T-cell (primary cell): ENCODE measurements around the gene FRG2. TPM values are rescaled to one million over a fixed set of nuclear protein-coding genes. Genes with fewer than 3 reads are reported as not detected.
A peak's percentile ranks its signal among the peaks of the same experiment; 100 is the strongest.
"Not testable (repeated sequence)": the region's sequence is repeated elsewhere in the genome, so short reads cannot be mapped to it uniquely, and the experiment has no call there.

Experiments used
- ATAC-seq, 4 experiments: fragments of 200-7000 bp in 3 of 4; fragments of 150-1000 bp in 1 of 4; cut with Tn5 transposase; replicated peaks in 1 of 4; 1 replicate in 3 of 4; 2 replicates in 1 of 4; pipeline ENCODE4 v1.10.0; 2021; ENCODE audit warnings: moderate library complexity in 3 of 4, mild to moderate bottlenecking in 2 of 4, moderate number of reproducible peaks in 1 of 4
- CTCF ChIA-PET, 2 donors: fragments of 300-600 bp; sonication (Branson Sonifier 250); formaldehyde crosslinking; loops; one replicate each; lab custom pipeline; 2022; ENCODE audit warnings: antibody characterized with exemption in 2 of 2; lab: Charles Lee
- POLR2A ChIA-PET, 2 donors: fragments of 300-600 bp; sonication (Branson Sonifier 250); formaldehyde crosslinking; loops; one replicate each; lab custom pipeline; 2022; ENCODE audit warnings: antibody characterized with exemption in 2 of 2; lab: Charles Lee
- DNase-seq, 35 experiments: peaks; one replicate each; pipeline versions ENCODE4 v3.0.0 to v3.0.0-alpha.2; 2013 to 2023
- H3K27ac ChIP-seq: one replicate; pipeline ENCODE4 v1.5.1; 2013; ENCODE audit warnings: low read length
- H3K27me3 ChIP-seq, 2 experiments: replicated peaks in 1 of 2; 1 replicate in 1 of 2; 2 replicates in 1 of 2; pipeline versions ENCODE4 v1.6.1 to v1.7.0; 2013; ENCODE audit warnings: low read length in 1 of 2, mixed read lengths in 1 of 2; ENCODE audit not compliant: control insufficient read depth in 2 of 2, insufficient read depth in 2 of 2; ENCODE audit errors: extremely low read depth in 1 of 2
- H3K36me3 ChIP-seq, 2 donors: 1 replicate in 1 of 2; 2 replicates in 1 of 2; pipeline versions ENCODE4 v1.6.1 to v1.7.0; 2013; ENCODE audit warnings: low read length in 1 of 2; ENCODE audit not compliant: control insufficient read depth in 2 of 2, insufficient read depth in 1 of 2; ENCODE audit errors: extremely low read depth in 1 of 2
- H3K4me1 ChIP-seq, 2 experiments: 1 replicate in 1 of 2; 2 replicates in 1 of 2; pipeline versions ENCODE4 v1.6.1 to v1.7.0; 2013; ENCODE audit warnings: low read length in 2 of 2, mixed read lengths in 1 of 2; ENCODE audit not compliant: insufficient read depth in 2 of 2, control insufficient read depth in 1 of 2; ENCODE audit errors: extremely low read depth in 1 of 2
- H3K4me3 ChIP-seq, 2 donors: 1 replicate in 1 of 2; 2 replicates in 1 of 2; pipeline versions ENCODE4 v1.5.1 to v1.7.0; 2013; ENCODE audit warnings: mild to moderate bottlenecking in 2 of 2, low read length in 1 of 2, moderate library complexity in 1 of 2; ENCODE audit not compliant: control insufficient read depth in 1 of 2; ENCODE audit errors: extremely low read depth in 1 of 2
- H3K9me3 ChIP-seq: 2 replicates; pipeline ENCODE4 v1.7.0; 2013
- H3K27ac Mint-ChIP-seq, 2 donors: one replicate each; pipeline ENCODE4 v1.8.0; 2020 to 2021; ENCODE audit warnings: mild to moderate bottlenecking in 2 of 2, mixed read lengths in 2 of 2
- H3K27me3 Mint-ChIP-seq, 2 donors: one replicate each; pipeline ENCODE4 v1.8.0; 2021 to 2022; ENCODE audit warnings: mixed read lengths in 2 of 2
- H3K36me3 Mint-ChIP-seq: one replicate; pipeline ENCODE4 v1.8.0; 2021; ENCODE audit warnings: mixed read lengths
- H3K4me1 Mint-ChIP-seq, 3 donors: one replicate each; pipeline ENCODE4 v1.8.0; 2020 to 2022; ENCODE audit warnings: mixed read lengths in 3 of 3, mild to moderate bottlenecking in 1 of 3
- H3K4me3 Mint-ChIP-seq, 3 donors: one replicate each; pipeline ENCODE4 v1.8.0; 2020 to 2022; ENCODE audit warnings: mild to moderate bottlenecking in 3 of 3, mixed read lengths in 3 of 3, moderate library complexity in 3 of 3
- H3K9me3 Mint-ChIP-seq, 3 donors: one replicate each; pipeline ENCODE4 v1.8.0; 2020 to 2022; ENCODE audit warnings: mixed read lengths in 3 of 3
- WGBS: methylation state at CpG from one replicate; pipeline ENCODE4 v1.1.5; 2013; ENCODE audit warnings: missing lambda C conversion rate; ENCODE audit not compliant: insufficient coverage; 5-methylcytosine and 5-hydroxymethylcytosine counted together
- total RNA-seq, 35 experiments: library from RNA in 6 of 35; stranded (reverse) in 6 of 35; fragments of 120-200 nt in 1 of 35; gene quantifications; one replicate each; pipeline versions ENCODE4 v1.2.1 to v1.2.4 and lab custom pipeline; 2013 to 2026

The FRG2 gene
- total RNA-seq, 5 donors from 2014 or later (not counting 1 experiment from before 2014, with no cell fraction given) = not detected

DNA sequence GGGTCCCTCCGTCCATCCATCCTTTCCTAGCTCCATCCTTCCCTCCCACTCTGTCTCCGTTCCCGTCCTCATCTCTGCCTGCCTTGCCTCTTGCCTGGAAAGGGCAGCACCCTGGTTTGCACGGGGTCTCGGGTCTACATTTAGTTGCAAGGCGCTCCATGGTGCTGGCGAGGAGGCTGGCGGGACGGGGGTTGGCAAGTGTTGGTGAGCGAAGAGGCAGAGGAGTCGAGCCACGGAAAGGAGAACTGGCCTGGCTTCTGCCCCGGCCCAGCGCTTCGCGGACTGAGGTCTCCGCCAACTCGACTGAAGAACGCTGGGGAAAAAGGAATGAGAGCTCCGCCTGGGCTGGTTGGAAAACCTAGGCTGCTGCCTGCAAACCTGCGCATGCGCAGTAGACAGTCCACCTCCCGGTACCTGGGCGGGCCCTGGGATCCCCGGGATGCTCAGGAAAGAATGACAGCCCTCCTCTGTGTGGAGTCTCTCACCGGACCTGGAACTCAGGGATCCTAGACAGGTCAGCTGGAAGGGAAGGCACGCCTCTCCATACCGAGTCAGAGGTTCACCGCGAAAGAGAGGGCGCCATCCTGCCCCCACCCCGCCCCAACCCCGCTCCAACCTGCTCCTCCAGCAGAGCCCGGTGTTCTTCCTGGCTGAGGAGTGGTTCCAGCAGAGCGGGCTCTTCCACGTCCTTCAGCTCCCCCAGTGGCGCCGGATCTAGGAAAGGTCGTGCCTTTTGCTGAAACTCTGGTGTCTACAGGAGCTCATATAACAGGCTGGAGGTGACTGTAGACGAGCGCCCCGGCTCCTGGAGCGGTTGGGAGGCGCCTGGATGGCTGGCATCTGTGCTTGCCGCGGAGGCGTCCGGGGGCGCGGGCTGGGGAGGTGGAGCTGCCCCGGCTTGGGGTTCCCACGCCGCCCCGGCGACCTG lies 6.0 kb downstream of the FRG2 start:
- Histone ChIP-seq H3K27me3 (peaks cover 8 to 59% of the 10 kb centered on the region in 2 experiments), H3K27ac (no peak overlapping the region), H3K4me3 (peak overlapping the region; percentile 7 to 10), H3K9me3 (no peaks in the 10 kb centered on the region), H3K4me1 (peaks cover 0 to 16% of the 10 kb centered on the region in 2 experiments), H3K36me3 (no peaks in the 10 kb centered on the region)
- 5% methylated on average over 34 of the region's 55 CpGs for WGBS
- peak in 1 of 35 experiments; percentile 30 for DNase-seq
- no peak overlapping the region for H3K27ac Mint-ChIP-seq
- peaks cover 37 to 49% of the 10 kb centered on the region in 2 donors for H3K27me3 Mint-ChIP-seq
- peaks cover 34 to 40% (median 35%) of the 10 kb centered on the region in 3 donors for H3K4me1 Mint-ChIP-seq
- no peaks in the 10 kb centered on the region for H3K9me3 Mint-ChIP-seq
- ChIA-PET POLR2A (no interaction called here), CTCF (no interaction called here)
- ATAC-seq = peak in 2 of 4 experiments; percentile 17 to 24
- no peaks in the 10 kb centered on the region for H3K36me3 Mint-ChIP-seq
- peak overlapping the region; percentile 65 to 69 (median 66) for H3K4me3 Mint-ChIP-seq

DNA sequence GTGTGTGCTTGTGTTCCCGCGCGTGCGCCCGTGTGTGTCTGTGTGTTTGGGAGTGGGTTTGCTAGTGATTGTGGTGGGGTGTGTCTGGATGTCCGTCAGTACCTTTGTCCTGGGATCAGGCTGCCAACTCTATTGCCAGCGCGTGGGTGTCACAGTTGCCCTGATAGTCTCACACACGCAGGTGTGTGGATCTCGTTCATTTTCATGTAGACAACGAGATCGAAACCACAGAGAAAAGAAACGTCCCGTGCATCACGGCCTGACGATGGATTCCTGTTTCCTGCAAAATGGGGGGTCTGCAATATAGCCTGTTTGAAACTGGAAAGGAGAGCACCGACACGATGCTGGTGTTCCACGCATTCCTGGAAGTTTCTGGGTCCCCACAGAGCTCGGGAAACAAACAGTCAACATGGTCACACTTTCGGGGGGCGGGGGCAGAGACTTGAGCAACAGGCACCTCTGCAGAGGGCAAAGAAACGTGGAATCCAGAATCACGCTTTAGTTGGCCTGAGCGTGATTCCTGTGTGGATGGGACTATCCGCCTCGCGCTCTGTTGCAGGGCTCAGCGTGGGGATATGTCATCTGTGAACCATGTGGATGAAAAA lies 7.1 kb downstream of the FRG2 start:
- Mint-ChIP-seq H3K4me1 (peaks cover 40 to 45% (median 40%) of the 10 kb centered on the region in 3 donors), H3K27me3 (peaks cover 43 to 55% of the 10 kb centered on the region in 2 donors), H3K4me3 (peak overlapping the region in 2 of 3 donors; percentile 66 to 69)
- POLR2A ChIA-PET, H3K27ac Mint-ChIP-seq, DNase-seq, H3K4me3 ChIP-seq, CTCF ChIA-PET, ATAC-seq, H3K36me3 Mint-ChIP-seq, H3K9me3 Mint-ChIP-seq, H3K36me3 ChIP-seq, H3K9me3 ChIP-seq, H3K27ac ChIP-seq: not testable (repeated sequence)
- H3K27me3 ChIP-seq = peaks cover 8 to 67% of the 10 kb centered on the region in 2 experiments
- WGBS = 16% methylated on average over 24 of the region's 29 CpGs
- peaks cover 0 to 27% of the 10 kb centered on the region in 2 experiments for H3K4me1 ChIP-seq

DNA sequence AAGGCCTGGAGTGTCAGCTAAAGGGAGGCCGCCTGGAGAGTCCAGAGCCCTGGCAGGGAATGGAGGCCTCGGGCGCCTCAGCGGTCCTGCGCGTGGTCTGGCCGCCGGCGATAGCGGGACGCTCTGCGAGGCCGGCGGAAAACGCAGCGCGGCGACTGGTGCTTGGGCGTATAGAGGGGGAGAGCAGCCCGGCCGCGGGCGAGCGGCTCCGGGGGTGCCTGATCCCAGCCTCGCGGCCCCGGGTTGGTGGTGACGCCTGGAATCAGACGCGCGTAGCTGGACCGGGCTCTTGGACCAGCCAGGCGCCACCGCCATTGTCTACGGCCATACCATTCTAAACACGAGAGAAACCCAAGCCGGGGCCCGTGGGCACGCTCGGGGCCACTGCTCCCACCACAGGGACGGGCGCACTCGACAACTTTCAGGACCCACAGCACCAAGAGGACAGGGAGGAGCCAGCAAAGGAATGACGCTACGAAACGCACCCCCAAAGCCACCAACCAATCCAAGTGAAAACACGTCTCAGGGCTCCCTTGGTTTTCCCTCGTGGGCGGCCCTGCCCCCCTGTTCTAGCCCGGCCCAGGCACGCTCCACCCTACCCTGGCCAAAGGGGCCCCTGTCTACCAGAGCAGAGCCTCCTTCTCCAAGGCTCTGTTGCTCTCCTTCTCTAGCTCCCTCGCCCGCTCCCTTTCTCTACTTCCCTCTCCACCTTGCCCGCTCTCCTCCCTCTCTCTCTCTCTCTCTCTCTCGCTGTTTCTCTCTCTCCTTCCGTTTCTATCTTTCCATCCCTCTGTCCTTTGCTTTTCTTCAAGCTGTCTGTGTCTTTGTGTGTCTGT lies 7.8 kb downstream of the FRG2 start:
- peaks cover 43 to 48% (median 44%) of the 10 kb centered on the region in 3 donors for H3K4me1 Mint-ChIP-seq
- 13% methylated on average over 42 of the region's 57 CpGs for WGBS

DNA sequence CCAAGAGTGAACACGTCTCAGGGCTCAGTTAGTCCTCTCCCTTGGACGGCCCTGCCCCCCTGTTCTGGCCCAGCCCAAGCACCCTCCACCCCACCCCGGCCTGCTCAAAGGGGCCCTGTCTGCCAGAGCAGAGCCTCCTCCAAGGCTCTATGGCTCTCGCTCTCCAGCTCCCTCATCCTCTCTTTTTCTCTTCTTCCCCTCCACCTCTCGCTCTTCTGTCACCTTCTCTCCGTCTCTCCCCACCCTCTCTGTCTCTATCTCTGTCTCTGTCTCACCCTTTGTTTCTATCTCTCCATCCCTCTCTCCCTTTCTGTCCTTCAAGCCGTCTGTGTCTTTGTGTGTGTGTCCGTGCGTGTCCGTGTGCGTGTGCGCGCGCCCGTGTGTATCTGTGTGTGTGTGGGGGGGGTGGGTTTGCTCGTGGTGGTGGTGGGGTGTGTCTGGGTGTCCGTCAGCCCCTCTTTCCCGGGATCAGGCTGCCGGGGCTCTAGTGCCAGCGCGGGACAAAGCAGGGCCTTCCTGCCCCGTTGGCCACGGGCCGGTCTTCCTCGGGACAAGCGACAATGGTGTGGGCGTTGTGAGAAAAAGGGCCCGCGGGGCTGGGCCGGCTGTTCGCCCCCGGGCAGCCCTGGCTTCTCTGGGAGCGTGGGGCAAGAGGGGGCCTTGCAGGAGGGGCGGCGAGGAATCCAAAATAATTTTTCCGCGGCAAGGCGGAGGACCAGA lies 8.7 kb downstream of the FRG2 start:
- Histone ChIP-seq H3K36me3 (no peaks in the 10 kb centered on the region), H3K4me3 (no peak overlapping the region), H3K27me3 (peaks cover 12 to 68% of the 10 kb centered on the region in 2 experiments), H3K4me1 (peaks cover 0 to 27% of the 10 kb centered on the region in 2 experiments), H3K27ac (no peak overlapping the region), H3K9me3 (no peaks in the 10 kb centered on the region)
- Mint-ChIP-seq H3K27ac (no peak overlapping the region), H3K36me3 (no peaks in the 10 kb centered on the region), H3K27me3 (peaks cover 51 to 61% of the 10 kb centered on the region in 2 donors), H3K4me3 (peak overlapping the region; percentile 32 to 57 (median 39)), H3K9me3 (peaks cover 0 to 4% (median 0%) of the 10 kb centered on the region in 3 donors), H3K4me1 (peaks cover 42 to 49% (median 46%) of the 10 kb centered on the region in 3 donors)
- WGBS = 14% methylated on average over 28 of the region's 38 CpGs
- DNase-seq (no peak), ATAC-seq (no peak)
- POLR2A ChIA-PET = no interaction called here
- CTCF ChIA-PET = no interaction called here

More for the DNA sequence above, 7.8 kb downstream of the FRG2 start:
- Histone ChIP-seq H3K4me1 (peaks cover 0 to 27% of the 10 kb centered on the region in 2 experiments), H3K36me3 (no peaks in the 10 kb centered on the region), H3K27me3 (peaks cover 11 to 68% of the 10 kb centered on the region in 2 experiments), H3K27ac (no peak overlapping the region), H3K4me3 (no peak overlapping the region), H3K9me3 (no peaks in the 10 kb centered on the region)
- DNase-seq = no peak
- no peak for ATAC-seq
- CTCF ChIA-PET = no interaction called here
- Mint-ChIP-seq H3K27ac (no peak overlapping the region), H3K4me3 (peak overlapping the region in 2 of 3 donors; percentile 52 to 69), H3K36me3 (no peaks in the 10 kb centered on the region), H3K27me3 (peaks cover 47 to 59% of the 10 kb centered on the region in 2 donors), H3K9me3 (no peaks in the 10 kb centered on the region)
- POLR2A ChIA-PET = no interaction called here

DNA sequence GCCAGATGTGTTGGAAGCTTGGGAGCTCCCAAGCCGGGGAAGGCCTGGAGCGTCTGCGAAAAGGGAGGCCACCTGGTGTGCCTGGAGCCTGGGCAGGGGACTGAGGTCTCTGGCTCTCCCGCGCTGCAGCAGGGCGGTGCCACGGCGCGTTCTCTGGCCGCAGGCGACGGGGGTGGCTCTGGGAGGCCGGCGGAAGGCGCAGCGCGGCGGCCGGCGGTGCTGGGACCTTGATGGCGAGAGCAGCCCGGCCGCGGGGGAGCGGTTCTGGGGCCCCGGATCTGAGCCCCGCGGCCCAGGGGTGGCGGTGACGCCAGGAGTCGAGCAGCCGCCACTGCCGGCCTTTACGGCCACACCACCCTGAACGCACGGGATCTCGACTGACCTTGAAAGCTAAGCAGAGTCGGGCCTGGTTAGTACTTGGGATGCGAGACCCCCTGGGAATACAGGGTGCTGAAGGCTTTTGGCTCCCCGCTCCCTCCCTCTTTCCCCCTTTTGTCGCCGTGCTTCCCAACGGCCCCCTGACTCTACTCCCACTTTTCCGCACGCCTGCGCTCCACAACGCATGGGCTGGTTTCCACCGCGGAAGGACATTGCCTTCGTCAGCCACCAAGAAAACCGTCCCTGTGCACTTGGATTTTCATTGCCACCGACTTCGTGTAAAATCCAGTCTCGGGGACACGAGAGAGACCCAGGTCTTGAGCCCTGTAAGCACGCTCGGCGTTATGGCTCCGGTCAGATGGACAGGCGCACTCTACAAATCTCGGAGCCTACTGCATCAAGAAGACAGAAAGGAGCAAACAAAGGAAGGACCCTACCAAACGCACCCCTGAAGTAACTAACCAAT lies 9.5 kb downstream of the FRG2 start:
- DNase-seq = no peak
- H3K27me3 ChIP-seq = peaks cover 12 to 65% of the 10 kb centered on the region in 2 experiments
- Mint-ChIP-seq H3K27me3 (peaks cover 57 to 65% of the 10 kb centered on the region in 2 donors), H3K36me3 (no peaks in the 10 kb centered on the region), H3K4me3 (peak overlapping the region in 1 of 3 donors; percentile 59), H3K4me1 (peaks cover 42 to 47% (median 43%) of the 10 kb centered on the region in 3 donors), H3K27ac (no peak overlapping the region), H3K9me3 (peaks cover 0 to 7% (median 0%) of the 10 kb centered on the region in 3 donors)
- no peaks in the 10 kb centered on the region for H3K9me3 ChIP-seq
- WGBS = 8% methylated on average over 61 of the region's 62 CpGs
- peaks cover 0 to 25% of the 10 kb centered on the region in 2 experiments for H3K4me1 ChIP-seq
- H3K36me3 ChIP-seq = no peaks in the 10 kb centered on the region
- no peak overlapping the region for H3K27ac ChIP-seq
- ChIA-PET POLR2A (no interaction called here), CTCF (no interaction called here)
- H3K4me3 ChIP-seq = no peak overlapping the region
- ATAC-seq = no peak
